GM18507 (cell line): ENCODE results near the gene FAM81A.

Experiments used
- DNase-seq: peaks from one replicate; pipeline ENCODE4 v3.0.0; 2011; ENCODE audit warnings: low read depth; ENCODE audit not compliant: insufficient read length; ENCODE audit errors: extremely low spot score
- FAIRE-seq: peaks from 2 replicates; lab custom pipeline; 2011; peaks lifted over from hg19 to GRCh38; lab: Jason Lieb, UNC

Gene FAM81A

GRCh38 chr15:59558851-59559250, 120.9 kb downstream of the FAM81A start:
- FAIRE-seq (no peak), DNase-seq (no peak)

- DNase-seq (no peak), FAIRE-seq (no peak)
These were observed 123.6 kb downstream of the FAM81A start for GRCh38 chr15:59561547-59561946.

GRCh38 chr15:59562448-59563186, 124.6 kb downstream of the FAM81A start:
- no peak for FAIRE-seq

GRCh38 chr15:59565299-59565698, 127.3 kb downstream of the FAM81A start:
- no peak for DNase-seq
- FAIRE-seq = no peak

More at GRCh38 chr15:59562448-59563186, 124.6 kb downstream of the FAM81A start:
- no peak for DNase-seq

GRCh38 chr15:59567324-59567723, 129.3 kb downstream of the FAM81A start:
- DNase-seq (no peak), FAIRE-seq (no peak)

- FAIRE-seq (no peak), DNase-seq (no peak)
These were observed 131.5 kb downstream of the FAM81A start for GRCh38 chr15:59569477-59569876.

- DNase-seq = no peak
- no peak for FAIRE-seq
These were observed 132.3 kb downstream of the FAM81A start for GRCh38 chr15:59570315-59570714.

GRCh38 chr15:59571606-59572005, 133.6 kb downstream of the FAM81A start:
- DNase-seq = no peak
- FAIRE-seq = no peak
